ENCODE results near the gene SKOR1.

SKOR1 gene

DNA sequence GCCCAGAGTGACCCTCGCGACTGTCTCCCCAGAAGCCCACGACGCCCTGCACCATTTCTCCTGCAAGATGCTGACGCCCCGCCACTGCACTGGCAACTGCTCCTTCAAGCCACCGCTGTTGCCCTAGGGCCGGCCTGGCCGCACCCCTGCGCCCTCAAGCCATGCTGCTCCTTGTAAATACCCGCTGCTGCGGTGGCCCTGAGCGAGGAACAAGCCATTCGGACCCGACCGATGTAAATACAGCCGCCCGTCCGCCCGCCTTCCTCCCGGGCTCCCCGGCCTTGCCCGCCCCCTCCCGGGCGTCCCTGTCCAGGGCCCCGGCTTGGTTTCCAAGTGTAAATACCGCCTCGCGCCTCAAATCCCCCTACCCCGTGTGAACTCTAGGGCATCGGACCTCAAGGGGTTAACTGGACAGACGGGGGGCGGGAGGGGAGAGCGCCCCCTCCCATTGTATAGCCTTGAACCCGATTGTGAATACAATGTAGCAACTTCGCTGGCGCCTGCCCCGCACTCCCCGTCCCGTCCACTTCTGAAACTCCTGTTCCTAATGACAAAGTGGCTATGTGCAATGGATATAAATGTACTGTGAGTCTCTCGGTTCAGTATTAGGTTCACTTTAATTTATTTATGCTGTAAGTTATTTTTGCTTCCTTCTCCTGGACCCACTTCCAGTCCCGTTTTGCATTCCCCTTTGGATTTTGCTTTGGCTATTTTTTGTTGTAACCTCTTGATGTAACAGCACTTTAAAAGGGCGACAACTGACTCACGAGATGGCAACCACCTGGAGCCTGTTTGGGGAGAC lies 8.6 kb downstream of the SKOR1 start:
- DNase-seq: peak in 1 of 2 experiments; percentile 49

DNA sequence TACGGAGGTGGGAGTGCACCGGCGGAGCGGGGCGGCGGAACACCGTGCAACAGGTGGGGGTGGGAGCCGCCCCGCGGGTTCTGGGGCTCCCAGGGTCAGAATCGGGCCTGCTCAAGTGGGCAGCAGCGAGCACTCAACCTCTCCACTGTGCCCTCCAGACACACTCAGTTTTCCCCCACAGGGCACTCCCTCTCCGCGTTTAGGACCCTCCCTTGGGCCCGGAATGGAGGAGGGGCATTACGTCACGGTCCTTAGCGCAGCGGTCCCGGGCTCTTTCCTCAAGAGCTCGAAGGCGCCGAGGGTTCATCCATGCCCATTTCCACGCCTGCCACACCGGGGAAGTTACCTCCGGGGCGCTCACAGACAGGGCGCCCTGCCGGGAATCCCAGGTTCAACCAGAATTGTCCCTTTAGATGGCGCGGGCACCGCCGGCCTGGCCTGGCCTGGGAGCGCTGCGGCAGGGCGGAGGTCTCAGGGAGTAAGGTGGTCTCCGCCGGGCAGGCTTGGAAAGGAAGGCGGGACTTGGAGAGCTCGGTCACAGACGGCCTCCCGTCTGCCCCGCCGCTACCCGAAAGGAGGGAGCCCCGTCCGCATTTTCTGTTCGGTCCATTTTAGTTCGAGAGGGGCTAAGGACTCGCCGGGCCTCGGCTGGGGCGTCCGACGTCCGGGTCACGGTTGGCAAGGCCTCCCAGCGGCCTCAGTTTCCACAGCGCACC lies 9.4 kb downstream of the SKOR1 start:
- no peak for DNase-seq

GRCh38 chr15:67835297-67836133 lies 10.2 kb downstream of the SKOR1 start:
- no peak for DNase-seq

- DNase-seq: no peak
These were observed 10.8 kb downstream of the SKOR1 start for GRCh38 chr15:67836134-67836455.

DNA sequence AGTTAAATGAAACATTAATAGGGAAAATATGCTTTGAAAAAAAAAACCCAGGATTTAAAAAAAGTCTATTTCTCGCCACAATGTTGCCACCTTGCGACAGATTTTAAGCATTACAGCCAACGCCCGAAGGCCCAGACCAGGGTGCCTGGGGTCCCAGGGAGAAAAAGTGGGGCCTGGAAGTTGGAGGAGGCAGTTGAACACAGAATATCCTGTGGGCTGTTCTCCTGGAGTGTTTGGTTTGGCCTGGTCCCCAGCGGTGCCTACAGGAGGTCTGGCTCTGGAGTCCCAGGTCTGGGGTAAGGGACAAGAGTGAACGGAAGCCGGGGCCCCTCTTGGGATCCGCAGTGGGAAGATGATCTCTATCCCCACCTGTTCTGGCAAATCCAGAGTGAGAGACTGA lies 11.2 kb downstream of the SKOR1 start:
- peak in 1 of 2 experiments; percentile 63 for DNase-seq

DNA sequence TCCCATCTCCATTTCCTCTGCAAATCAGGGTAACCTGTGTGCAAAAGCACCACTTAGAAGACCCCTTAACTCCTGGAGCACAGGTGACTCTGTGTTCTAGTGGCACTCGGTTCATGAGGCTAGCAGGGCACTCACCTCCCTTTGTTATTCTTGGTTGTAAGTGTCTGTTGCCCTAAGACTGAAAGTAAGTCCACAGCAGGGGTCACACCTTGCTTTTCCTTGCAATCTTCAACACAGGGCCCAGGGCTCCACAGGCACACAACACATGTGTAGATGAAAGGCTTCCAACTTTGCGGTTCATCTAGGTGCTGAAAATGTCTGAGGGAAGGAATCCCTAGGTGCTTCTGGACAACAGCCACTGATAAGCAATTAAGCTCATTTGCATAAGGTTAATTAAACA lies 11.6 kb downstream of the SKOR1 start:
- no peak for DNase-seq

DNA sequence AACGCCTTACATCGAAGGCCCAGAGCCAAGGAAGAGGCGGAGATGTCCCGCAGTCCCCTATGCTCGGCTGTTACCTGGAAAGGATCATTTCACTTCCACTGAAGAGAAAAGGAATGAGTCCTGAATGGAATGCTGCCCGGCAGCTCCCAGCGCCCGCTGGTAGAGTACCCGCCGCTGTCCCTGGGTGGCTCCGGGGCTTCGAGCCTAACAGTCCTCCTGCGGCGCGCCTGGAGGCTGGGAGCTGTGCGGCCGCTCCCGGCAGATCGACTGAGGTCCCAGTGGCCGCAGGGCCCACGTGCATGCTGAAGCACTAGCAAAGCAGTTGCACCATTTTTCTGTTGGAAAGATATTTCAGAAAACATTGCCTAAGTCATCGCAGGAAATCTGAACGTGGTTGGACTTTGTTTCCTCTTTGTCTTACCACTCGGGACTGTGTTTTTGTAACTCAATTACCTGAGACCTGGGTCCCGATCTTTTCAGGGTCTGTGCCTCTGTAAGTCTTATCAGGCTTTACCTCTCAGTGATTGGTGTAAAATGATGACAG lies 13.6 kb downstream of the SKOR1 start:
- DNase-seq: no peak

DNA sequence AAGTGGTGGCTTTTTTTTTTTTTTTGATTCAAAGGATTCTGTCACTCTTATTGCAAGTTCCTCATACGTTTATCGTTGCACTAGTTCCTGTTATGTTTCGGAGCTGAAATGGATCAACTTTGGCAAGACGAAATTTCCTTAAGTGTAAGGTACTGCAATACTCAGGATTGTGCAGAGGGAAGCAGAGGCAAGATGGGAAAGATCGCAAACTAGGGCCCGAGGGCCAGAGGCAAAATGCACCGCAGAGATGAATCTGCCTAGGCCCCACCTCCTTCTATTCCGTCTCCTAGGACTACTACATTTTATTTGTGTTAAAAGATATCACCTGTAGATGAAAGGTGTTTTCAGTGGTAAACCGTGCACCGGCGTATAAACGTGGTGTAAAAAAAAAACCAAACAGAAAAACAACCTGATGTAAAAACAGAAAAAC lies 14.2 kb downstream of the SKOR1 start:
- no peak for DNase-seq

GRCh38 chr15:67839929-67840748 lies 14.8 kb downstream of the SKOR1 start, which contains the start of gene RNU6-1:
RNU6-1 (minus strand) TSS chr15:67840045.
- peak; percentile 94 to 96 for DNase-seq

DNA sequence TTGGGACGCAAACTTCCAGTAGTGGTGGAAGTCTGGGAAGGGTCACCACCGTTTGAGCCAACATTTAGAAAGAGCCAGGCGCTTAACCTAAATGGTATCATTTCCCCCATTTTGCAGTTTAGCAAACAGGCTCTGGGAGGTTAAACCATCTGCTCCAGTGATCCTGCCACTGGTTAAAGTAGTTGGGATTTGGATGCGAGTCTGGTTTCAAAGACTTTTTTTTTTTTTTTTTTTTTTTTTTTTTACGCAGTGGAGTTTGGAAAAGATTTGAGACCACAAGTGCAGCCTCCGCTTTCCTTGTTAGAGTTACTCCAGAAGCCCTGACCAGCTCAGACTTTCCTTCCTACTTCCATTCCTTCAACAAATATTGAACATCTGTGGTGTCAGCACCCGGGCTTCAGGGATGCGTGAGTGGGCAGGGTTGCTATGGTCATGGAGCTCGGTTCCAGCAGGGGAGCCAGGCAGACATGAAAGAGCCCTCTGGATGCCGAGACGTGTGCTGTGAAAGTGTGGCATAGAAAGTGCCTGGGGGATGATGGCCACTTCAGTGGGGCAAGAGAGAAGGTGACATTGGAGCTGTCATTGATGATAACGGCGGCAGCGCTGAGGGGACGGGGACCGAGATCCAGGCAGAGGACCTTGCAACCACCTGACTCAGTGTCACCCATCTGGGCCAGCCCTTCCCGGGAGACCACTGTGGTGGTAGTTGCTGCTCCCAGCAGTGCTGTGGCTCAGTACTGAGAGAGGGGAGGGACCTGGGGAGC lies 15.6 kb downstream of the SKOR1 start:
- DNase-seq: no peak

DNA sequence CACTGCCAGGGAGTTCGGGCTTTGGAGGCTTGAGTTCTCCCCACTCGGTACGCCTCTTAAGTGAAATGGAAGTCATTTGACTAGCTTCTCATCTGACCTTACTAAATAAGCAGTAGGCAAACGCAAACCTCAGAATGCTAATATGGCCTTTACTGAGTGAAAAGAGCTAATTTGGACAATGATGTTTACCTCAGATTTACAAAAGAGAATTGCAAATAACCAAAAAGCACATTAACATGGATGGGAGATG lies 16.1 kb downstream of the SKOR1 start:
- DNase-seq: no peak

DNA sequence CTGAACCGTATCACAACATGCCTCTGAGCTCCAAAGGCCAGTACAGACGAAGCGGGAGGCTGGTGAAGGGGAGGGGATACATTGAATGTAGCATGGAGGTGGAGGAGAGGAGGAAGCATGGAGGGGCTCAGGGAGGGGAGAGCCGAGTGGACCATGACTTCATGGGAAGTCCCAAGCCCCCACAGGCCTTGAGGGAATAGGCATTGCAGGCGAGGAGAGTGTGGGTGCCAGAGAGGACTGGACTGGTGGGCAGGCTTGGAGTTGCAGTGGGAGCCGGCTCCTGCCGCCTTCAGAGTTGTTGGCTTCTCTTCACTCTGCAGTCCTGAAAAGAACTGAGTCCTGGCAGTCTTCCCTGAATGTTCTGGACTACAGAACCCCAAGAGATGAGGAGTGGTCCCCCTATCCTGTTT lies 17.8 kb downstream of the SKOR1 start:
- DNase-seq: no peak

DNA sequence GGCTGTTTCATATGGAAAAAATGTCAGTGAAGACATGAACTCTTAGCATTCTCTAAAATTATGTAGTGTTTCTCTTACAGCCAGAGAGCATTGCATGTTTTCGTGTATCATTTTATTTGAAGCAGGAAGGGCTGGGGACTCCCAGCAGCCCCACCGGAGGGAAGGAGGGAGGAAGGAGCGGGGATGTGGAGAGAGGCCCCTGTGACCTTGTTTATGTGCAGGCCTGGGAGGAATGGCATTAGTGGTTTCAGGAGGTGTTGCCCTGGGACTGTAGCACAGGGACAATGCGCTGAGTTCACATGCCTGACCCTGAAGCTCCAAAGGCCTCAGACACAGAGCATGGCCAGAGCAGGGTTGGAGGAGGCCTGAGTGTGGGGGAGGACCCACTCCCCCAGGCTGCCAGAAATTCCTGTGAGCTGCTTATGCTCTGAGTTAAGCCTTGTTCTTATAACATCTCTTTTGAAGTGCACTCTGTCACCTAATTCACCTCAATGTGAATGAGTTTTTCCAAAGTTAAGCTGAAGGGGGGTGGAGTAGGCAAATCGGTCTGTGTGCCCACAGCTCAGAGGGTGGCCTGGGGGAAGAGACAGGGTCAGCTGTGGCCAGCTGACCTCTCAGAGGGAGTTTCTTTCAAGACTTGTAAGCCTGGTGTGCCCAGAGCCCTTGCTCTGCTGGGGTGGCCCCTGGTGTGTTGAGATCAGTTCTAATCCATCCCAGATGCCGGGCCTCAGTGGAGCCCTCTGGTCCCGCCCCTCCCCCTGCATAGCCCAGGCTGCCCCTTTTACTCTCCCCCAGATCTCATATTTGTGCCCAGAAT lies 18.5 kb downstream of the SKOR1 start:
- no peak for DNase-seq

GRCh38 chr15:67845974-67846373 lies 20.7 kb downstream of the SKOR1 start:
- no peak for DNase-seq

DNA sequence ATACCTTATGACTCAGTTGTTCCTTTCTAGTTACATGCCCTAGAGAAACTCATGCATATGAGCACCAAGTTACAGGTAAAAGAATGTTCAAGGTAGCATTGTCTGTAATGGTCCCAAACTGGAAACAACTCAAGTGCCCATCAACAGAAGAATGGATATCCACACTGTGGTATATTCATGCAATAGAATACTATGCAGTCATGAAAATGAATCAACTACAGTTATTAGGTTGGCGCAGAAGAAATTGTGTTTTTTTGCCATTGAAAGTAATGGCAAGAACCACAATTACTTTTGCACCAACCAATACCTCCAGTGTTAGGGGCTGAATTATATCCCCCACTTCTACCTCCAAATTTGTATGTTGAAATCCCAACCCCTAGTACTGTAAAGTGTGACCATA lies 24.2 kb downstream of the SKOR1 start:
- no peak for DNase-seq

- no peak for DNase-seq
These were observed 25.0 kb downstream of the SKOR1 start for GRCh38 chr15:67850336-67850735.

- DNase-seq: no peak
These were observed 25.8 kb downstream of the SKOR1 start for GRCh38 chr15:67850994-67851571.

GRCh38 chr15:67852418-67852817 lies 27.1 kb downstream of the SKOR1 start:
- no peak for DNase-seq

- no peak for DNase-seq
These were observed 28.1 kb downstream of the SKOR1 start for GRCh38 chr15:67853454-67853853.

DNA sequence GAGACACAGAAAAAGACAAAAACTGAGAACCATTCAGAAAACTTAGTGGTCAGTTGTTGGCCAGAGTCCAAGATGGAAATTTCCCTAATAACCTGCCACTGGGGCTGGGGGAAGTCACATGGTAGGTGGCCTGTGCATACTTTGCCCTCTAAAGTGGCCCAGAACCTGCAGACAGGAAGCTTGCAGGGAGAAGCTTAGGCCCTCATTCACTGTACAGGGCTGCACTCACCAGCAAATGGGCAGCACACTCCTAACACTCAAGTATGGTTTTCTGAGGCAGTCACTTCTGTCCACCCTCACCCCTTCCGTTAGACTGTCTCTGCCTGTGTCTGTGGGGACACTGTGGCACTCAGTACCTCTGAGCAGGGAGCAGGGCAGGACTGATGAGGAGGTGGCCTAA lies 29.0 kb downstream of the SKOR1 start:
- DNase-seq: no peak

DNA sequence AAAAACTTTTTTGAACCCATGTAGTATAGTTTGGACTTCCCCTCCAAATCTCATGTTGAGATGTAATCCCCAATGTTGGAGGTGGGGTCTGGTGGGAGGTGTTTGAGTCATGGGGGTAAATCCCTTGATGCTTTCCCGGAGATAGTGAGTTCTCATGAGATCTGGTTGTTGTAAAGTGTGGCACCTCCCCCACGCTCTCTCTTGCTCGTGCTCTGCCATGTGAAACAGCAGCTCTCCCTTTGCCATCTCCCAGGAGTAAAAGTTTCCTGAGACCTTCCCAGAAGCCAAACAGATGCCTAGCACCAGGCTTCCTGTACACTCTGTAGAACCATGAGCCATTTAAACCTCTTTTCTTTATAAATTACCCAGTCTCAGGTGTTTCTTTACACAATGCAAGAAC lies 30.5 kb downstream of the SKOR1 start:
- peak in 1 of 2 experiments; percentile 46 for DNase-seq

All from activated CD4-positive, alpha-beta T cell treated with anti-CD3 and anti-CD28 coated beads, Interleukin-2, amount 50 U/mL, for 48 hours (primary cell).